GM19452 (cell line): Measurements from ENCODE around the gene ZCCHC14.
"Not testable (repeated sequence)": the region's sequence is repeated elsewhere in the genome, so short reads cannot be mapped to it uniquely, and the experiment has no call there.

Experiments used
- ATAC-seq: cut with Tn5 transposase; IDR thresholded peaks from one replicate; pipeline ENCODE4 v1.9.1; 2021; ENCODE audit not compliant: unreplicated experiment

Gene ZCCHC14

DNA sequence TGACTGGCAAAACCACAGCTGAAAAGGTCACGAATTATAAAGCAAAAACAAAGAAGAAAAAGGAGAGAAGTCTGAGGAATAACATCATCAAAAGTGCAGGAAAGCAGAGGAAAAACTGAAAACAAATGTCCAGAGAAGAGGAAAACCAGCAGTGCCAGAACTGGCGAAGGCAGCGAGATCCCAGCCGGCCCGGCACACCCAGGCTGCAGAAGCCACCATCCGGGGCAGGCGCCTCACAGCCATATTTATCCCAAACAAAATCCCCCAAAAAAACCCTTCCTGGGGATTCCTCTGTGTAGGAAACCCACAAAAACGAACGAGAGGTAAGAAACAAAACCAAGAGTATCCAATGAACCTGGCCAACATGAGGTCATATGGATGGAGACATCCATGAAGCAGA, 10.6 kb downstream of the ZCCHC14 start:
- no peak for ATAC-seq

DNA sequence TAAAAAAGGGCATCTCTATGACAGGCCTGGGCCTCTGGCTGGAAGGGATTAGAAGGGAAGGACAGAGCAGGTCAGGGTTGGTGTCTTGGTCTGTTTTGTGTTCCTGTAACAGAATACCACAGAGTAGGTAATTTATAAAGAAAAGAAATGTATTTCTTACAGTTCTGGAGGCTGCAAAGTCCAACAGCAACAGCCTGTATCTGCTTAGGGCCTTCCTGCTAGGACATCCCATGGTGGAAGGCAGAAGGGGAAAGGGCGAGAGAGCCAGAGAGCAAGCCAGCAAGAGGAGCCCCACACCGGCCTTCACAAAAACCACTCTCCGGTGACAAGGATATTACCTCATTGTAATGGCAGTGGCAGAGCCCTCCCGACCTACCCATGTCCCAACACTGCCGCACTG, 11.1 kb downstream of the ZCCHC14 start:
- not testable (repeated sequence) for ATAC-seq

DNA sequence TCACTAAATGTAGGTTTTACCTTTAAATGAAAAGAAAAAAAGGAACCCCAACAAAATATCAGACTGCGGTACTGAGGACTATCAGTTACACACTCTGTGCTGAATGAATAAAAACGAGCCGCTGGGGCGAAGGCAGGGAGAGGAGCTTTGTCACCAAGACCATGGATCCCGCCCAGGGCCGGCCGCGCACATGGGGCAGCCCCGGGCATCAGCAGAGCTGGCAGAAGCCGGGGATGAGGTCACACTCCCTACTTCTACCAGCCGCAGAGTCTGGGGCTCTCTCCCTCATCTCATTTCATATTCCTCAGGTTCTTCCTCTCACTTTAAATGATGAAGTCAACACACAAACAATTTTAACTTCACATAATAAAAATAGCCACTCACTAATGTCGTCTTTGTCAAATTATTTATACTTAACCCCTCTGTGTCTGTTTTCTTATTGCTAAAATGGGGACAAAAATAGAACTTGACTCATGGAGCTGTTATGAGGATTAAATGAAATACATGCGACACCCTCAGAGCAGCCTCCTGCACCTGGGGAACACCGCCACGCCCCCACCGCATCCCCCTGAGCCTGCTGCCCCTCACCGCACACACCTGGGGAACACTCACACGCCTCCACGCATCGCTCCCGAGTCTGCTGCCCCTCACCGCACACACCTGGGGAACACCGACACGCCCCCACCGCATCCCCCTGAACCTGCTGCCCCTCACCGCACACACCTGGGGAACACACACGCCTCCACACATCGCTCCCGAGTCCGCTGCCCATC, 15.4 kb downstream of the ZCCHC14 start:
- ATAC-seq = not testable (repeated sequence)

DNA sequence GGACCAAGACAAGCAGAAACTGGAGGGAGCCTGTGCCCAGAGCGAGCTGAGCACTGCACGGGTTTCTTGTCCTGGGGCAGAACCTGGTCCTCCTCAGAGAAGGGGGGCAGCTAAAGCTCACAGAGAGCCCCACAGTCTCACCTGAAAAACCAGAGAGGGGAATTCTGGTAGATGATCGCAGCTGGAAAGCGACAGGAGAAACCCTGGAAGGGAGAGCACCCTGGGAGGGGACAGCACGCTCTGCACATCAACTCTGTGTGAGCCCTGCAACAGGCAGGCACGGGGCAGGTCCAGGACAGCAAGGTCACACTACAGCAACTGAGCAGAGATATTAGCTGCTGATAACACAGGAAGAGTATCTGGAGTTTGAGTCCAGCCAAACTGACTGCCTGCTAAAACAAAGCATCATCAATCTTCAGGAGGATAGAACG, 18.2 kb downstream of the ZCCHC14 start:
- ATAC-seq = no peak

DNA sequence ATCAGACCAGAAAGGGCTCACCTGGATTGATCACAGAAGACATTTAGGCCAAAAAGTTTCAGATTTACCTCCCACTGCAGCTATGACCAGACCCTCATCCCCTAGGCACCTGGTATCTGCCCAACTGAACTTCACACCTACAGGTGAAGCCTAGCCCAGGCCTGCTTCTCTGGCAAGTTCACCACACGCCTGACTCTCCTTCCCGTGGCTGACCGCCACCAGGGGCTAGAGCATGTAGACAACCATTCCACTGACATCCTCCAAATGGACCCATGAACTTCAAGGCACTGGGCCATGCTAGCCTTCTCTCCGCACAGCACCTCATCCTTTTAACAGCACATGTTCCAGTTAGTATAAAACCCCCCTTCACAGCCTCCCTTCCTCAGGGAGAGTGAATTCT, 18.8 kb downstream of the ZCCHC14 start:
- ATAC-seq = no peak

DNA sequence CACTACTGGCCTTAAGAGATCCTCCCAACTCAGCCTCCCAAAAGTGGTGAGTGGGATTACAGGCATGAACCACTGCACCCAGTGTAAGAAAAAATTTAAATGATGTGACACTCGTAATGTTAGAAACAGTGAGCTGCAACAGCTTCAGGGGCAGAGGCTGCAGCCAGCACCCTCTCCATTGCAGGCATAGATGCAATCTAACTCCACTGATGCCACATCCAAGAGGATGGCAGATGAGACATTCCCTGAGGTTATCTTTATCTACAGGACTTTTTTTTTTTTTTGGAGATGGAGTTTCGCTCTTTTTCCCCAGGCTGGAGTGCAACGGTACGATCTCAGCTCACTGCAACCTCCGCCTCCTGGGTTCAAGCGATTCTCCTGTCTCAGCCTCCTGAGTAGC, 19.9 kb downstream of the ZCCHC14 start:
- ATAC-seq = no peak

DNA sequence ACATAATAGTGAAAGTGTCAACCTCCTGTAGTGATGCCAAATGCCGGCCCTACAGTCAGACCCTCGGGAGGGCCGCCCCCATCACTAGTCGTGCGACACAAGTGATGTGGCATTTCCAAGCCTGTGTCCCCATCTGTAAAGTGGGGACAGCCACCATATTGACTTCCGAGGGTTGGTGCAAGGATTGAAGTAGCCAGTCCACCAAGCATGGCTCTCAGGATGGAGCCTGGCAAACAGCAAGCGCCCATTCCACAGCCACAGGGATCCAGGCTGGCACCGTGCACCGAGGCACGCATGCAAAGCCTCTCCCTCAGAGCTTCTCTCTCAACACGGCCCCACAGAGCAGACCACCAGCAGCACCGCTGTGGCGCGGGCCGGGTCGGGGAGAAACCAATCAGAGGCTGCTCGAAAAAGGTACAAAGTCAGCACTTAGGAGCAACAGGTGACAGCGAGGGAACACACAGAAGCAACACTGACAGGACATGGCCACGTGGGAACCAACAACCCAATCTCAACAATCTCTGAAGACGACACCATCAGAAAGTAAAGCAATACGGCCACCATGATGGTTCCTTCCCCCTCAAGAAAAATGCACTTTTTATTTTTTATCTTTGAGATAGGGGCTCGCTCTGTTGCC, 20.6 kb downstream of the ZCCHC14 start:
- no peak for ATAC-seq

DNA sequence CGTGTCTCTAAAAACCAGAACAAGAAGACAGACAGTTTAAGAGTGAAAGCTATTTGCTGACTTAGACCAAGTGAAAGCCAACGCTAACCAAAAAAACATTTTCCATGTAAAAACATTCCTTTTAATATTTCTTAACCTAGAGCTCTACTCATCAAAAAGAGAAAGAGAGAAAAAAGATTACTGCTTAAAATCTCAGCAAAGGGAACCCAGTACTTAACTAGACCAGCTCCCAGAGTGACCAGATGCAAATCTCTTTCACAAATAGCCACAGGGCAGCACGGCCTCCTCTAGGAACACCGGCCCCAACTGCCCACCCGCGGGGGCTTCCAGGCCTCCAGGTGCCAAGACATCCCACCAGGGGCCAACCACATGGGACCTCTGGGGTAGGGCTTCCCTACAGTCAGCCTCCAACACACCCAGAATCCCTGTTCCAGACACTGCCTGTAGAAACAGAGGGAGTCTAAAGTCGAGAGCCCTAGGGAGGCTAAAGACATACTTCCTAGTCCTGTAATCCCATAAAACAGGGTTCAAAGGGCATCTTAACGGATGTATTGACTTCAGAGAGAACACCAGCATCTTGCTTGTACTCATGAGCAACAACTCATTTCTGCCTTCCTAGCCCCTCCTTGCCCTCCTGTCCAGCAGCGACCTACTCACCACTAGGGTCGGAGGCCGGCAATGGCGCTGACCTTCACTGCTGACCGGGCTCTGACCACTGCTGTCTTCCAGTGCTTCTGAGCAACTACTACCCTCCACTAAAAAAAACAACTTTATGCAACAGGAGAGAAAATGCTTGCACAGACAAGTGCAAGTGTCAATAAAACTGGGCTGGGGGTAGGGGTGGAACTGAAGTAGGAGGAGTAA, 21.3 kb downstream of the ZCCHC14 start:
- no peak for ATAC-seq

DNA sequence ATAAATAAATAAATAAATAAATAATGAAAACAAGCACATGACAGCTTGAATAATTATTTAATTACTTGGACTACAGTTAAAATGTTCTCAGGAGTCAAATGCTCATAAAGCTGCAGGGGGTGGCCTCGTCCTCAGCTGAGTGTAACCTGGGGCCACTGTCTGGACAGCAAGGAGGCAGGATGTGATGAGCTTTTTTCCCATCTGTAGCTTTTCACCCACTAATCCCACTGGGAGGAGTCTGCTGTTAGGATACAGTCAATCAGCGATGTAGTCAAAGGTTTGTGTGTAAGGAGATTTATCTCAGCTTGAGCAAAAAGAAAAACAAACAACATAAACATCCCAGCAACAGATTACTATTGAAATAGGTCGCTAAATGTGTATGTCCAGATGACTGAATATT, 22.5 kb downstream of the ZCCHC14 start:
- ATAC-seq = no peak

DNA sequence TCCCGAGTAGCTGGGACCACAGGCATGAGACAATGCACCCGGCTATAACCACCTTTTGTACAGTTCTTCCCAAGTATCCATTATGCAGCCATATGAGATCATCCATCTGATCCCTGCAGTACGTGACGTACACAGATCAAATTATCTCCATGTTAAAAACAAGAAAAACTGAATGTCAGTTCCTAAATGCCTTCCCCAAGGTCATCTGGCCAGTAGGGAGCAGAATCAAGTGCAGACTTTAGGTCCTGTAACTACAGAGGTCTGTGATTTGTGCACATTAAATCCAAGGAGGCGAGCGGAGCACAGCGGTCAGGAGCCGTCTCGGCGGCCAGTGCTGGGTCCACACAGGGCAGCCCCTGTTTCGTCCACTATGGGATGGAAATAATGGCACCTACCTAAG, 23.7 kb downstream of the ZCCHC14 start:
- ATAC-seq = no peak

DNA sequence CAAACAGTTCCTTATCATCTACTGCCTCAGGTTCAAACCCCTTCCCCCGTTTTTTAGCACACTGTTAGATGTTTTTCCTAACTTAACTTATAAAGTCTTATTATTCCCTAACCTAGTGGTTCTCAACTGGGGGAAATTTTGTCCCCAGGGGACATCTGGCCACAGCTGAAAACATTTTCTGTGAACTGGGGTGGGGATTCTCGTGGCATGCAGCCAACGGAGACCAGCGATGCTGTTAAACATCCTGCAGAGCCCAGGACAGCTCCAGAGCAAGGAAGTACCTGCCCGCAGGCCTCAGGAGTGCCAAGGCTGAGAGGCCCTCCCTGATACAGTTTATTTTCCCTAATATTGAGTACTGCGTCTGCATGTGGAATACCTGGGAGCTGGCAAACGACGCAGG, 24.3 kb downstream of the ZCCHC14 start:
- ATAC-seq = no peak

DNA sequence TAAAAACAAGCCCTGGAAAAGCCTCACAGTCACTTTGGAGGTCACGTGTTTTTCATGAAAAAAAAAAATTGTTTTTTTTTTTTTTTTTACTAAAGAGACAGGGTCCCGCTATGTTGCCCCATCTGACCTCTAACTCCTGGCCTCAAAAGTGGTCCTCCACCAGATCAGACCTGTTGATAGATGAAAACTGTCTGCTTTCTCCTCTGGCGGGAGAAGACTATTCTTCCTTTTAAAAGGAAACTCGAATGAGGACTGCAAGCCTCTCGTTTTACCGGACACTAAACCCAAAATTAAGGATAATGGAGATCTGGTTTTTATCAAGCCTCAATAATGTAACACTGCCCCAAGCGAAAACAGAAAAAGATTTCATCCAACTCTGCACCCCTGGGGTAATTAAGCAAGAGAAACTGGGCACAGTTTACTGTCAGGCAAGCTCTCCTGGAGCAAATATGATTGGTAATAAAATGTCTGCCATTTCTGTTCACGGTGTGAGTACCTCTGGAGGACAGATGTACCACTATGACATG, 25.8 kb downstream of the ZCCHC14 start:
- ATAC-seq = no peak

DNA sequence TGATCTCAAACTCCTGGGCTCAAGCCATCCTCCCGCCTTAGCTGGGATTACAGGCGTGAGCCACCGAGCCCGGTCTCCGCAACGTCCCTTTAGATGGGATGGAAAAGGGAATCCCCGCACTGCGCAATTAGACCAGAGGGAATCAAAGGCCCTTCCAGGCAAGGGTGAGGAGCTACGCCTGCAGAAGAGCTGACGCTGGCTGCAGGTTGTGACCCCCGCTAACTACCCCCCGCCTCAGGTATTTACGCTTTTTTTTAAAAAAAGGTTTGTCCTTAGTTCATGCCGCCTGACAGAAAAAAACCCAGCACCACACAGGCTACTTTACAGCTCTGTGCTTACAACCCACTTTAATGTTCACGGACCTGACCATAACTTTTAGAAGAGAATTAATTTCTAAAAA, 26.9 kb downstream of the ZCCHC14 start:
- no peak for ATAC-seq

DNA sequence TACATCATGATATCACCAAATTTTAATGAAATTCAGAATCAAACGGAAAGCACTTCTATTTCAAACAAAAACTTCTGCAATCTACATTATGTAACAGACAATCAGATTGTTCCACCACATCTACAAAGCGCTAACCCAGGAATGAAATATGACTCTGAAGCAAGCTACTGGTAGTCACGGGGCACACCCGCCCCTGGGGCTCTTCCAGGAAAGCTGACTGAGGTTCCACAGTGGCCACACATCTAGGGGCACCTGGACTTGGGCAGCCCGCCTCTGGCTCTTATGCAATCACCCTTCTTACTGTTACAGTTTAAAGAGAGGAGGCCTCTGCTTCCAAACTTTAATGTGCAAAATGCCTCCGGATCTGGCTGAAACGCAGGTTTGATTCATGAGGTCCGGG, 27.5 kb downstream of the ZCCHC14 start:
- no peak for ATAC-seq

DNA sequence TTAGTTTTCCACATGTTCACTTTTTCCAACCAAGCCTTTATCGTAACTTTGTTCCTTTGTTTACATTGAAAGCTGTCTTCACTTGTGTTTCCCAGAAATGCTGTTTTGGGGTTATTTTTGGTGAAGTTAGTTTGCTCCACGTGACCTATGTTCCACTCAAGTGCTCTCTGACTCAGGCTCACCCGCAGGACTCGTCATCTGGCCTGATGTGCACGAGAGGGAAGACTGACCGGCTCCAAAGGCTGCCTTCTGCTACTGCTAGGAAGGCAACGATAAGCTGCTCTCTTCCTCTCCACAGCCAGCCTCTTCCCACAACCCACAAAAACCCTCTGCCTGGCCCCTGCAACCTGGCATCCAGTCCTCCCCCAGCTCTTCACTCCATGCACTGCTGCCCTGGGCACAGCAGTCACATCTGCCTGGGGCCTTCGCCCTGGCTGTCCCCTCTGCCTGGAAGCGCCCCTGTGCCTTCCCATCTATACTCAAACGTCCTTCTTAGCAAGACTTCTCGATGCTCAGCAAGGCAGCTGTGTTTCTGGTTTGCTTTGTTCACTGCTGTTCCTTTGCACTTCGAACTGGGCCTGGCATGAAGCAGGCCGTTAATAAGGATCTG, 28.0 kb downstream of the ZCCHC14 start:
- ATAC-seq = no peak

DNA sequence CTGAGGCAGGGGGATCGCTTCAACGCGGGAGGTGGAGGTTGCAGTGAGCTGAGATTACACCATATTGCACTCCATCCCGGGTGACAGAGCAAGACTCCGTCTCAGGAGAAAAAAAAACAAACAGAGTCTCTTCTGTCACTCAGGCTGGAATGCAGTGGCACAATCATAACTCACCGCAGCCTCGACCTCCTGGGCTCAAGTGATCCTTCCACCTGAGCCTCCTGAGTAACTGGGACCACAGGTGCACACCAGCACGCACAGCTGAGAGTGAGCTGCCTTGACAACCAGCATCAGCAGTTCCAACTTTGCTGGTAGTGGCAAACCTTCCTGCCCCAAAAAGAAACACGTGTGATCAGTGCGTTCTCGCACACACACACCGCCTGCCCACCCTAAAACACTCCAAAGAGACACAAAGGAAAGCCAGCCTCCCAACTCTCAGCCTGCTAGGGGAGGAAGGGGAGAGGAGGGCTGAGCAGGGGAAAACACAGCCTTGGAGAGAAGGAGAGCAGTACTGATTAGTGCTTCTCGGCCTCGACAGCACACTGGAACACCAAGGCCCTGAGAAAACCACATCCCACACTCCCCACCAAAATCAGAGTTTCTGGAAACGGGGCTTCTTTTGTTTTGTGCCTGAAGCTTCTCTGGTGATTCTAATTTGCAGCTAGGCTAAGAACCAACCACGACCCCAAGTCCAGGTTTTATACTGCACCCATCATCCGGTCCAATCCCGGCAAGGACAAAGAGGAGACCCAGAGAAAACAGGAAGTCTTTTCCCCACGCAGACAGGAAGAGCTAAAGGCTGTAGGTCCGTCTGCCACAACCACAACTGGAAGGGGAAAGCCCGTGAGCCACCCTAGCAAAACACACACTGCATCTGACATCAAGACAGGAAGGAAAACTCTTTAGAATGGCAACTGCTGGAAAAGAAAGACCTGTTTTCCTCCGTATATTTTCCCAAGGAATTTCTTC, 28.8 kb downstream of the ZCCHC14 start:
- no peak for ATAC-seq

DNA sequence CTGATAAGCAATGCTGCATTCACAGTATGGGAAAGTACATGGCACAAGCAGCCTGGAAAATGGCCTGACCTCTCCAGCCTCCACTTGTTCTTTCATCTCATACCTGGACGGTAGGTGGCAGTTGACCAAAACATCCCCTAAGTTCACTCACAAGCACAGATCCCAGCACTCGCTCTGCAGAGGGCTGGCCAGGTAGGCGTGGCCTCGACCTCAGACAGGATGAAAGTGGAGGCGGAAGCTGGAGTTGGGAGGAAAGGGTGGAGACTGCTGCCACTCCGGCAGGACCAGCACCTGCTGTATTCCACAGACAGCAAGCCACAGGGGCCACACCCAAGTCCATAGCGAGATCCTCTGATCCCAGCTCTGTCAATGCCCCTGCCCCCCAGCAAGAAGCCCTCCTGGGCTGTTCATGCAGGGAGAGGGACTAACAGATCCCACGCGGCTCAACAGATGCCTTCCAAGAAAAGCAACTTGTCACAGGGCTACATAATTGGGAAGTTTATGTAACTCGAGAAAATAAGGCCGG, 31.3 kb downstream of the ZCCHC14 start:
- ATAC-seq = no peak

DNA sequence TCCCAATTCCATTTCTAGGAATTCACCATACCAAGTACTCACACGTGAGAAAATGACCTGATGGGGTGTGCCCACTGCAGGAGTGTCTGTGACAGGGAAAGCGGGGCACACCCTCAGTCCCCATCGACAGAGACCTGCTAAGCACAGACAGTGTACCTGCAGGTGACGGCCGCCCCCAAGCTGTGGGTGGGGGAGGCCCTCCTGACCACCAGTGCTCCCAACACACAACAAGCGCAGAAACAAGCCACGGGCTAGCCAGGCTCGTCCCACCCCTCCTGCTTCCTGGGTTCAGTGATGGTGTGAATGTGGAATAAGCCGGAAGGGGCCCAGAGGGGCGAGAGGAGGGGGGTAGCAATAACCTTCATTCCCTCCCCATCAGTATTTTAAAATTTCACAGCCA, 31.9 kb downstream of the ZCCHC14 start:
- no peak for ATAC-seq

DNA sequence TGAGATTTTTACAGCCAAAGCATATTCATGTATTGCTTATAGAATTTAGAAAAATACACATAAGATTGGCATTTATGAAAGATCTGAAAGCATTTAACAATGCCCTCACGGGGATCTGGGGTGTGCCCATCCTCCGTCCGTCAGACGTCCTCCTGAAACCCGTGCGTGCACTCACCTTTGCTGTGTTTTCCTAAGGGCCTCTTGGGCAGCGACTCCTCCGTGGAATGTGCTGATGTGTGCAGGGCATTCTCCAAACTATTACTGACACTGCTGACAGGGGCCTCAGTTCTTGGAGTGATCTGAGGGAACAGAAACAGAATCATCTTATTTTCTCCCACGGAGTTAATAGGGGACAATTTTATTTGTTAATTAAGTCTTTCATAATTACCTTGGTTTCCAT, 33.0 kb downstream of the ZCCHC14 start:
- ATAC-seq = no peak

DNA sequence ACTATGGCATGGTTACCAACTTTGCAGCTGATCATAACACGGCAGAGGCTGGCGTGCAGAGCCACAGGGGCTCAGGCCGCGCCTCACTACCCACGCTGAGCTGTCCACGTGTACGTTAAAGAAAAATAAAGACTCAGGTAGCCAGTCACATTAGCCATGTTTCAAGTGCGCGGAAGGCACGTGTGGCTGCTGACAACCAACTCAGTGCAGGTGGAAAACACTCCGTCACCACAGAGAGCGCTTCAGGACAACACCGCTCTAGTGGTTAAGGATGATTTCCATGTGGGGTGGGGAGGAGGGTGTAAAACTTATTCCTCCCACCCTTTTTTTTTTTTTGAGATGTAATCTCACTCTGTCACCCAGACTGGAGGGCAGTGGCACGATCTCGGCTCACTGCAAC, 33.8 kb downstream of the ZCCHC14 start:
- no peak for ATAC-seq
